ENCODE measurements around the gene SESTD1. TPM values are rescaled to one million over a fixed set of nuclear protein-coding genes. Genes with fewer than 3 reads are reported as not detected.

The SESTD1 gene
- total RNA-seq, 1 donor from 2014 or later: 49.2 TPM

- no peak overlapping the region for H3K27ac Mint-ChIP-seq
- DNase-seq (no peak), ATAC-seq (ENCODE audit: low read depth) (no peak)
- H3K4me3 Mint-ChIP-seq: no peak overlapping the region
- H3K4me1 Mint-ChIP-seq: peaks cover 8% of the 10 kb centered on the region
- ChIA-PET POLR2A (no interaction called here), CTCF (no interaction called here)
- no peak for TF ChIP-seq CTCF (IDR thresholded peaks at IDR 0.05)
- intact Hi-C loops (cut with micrococcal nuclease): no loop called here
- H3K27me3 Mint-ChIP-seq: no peaks in the 10 kb centered on the region
- H3K36me3 Mint-ChIP-seq (ENCODE audit: low read depth): peaks cover 2% of the 10 kb centered on the region
- peaks cover 19% of the 10 kb centered on the region for H3K9me3 Mint-ChIP-seq
These were observed 181.9 kb downstream of the SESTD1 start for GRCh38 chr2:179082697-179083096.

- peaks cover 25% of the 10 kb centered on the region for H3K9me3 Mint-ChIP-seq
- no peak overlapping the region for H3K27ac Mint-ChIP-seq
- no peak for TF ChIP-seq CTCF (IDR thresholded peaks at IDR 0.05)
- CTCF ChIA-PET: no interaction called here
- intact Hi-C loops (cut with micrococcal nuclease): no loop called here
- H3K4me3 Mint-ChIP-seq: no peak overlapping the region
- DNase-seq: no peak
- no peaks in the 10 kb centered on the region for H3K27me3 Mint-ChIP-seq
- POLR2A ChIA-PET: no interaction called here
- H3K36me3 Mint-ChIP-seq (ENCODE audit: low read depth): peaks cover 7% of the 10 kb centered on the region
- peaks cover 8% of the 10 kb centered on the region for H3K4me1 Mint-ChIP-seq
- no peak for ATAC-seq (ENCODE audit: low read depth)
These were observed 182.7 kb downstream of the SESTD1 start for GRCh38 chr2:179081954-179082353.

GRCh38 chr2:179072527-179072926 is 192.1 kb downstream of the SESTD1 start:
- H3K27ac Mint-ChIP-seq: no peak overlapping the region
- no peak for DNase-seq
- intact Hi-C loops (cut with micrococcal nuclease): no loop called here
- H3K4me1 Mint-ChIP-seq: peaks cover 2% of the 10 kb centered on the region
- ChIA-PET POLR2A (no interaction called here), CTCF (no interaction called here)
- no peak for ATAC-seq (ENCODE audit: low read depth)
- H3K9me3 Mint-ChIP-seq: peaks cover 14% of the 10 kb centered on the region
- H3K4me3 Mint-ChIP-seq: no peak overlapping the region
- H3K27me3 Mint-ChIP-seq: no peaks in the 10 kb centered on the region
- TF ChIP-seq CTCF (IDR thresholded peaks at IDR 0.05): no peak
- H3K36me3 Mint-ChIP-seq (ENCODE audit: low read depth): peaks cover 5% of the 10 kb centered on the region

- DNase-seq (no peak), ATAC-seq (ENCODE audit: low read depth) (no peak)
- ChIA-PET CTCF (interaction anchor here (0.6 kb wide), 1 partner anchor 68 kb away, joined by 3 read pairs; no protein-coding TSS in a partner anchor), POLR2A (no interaction called here)
- peaks cover 2% of the 10 kb centered on the region for H3K4me1 Mint-ChIP-seq
- H3K9me3 Mint-ChIP-seq: peaks cover 9% of the 10 kb centered on the region
- intact Hi-C loops (cut with micrococcal nuclease): no loop called here
- H3K27ac Mint-ChIP-seq: no peak overlapping the region
- no peak for TF ChIP-seq CTCF (IDR thresholded peaks at IDR 0.05)
- no peaks in the 10 kb centered on the region for H3K27me3 Mint-ChIP-seq
- H3K36me3 Mint-ChIP-seq (ENCODE audit: low read depth): no peaks in the 10 kb centered on the region
- H3K4me3 Mint-ChIP-seq: no peak overlapping the region
These were observed 192.7 kb downstream of the SESTD1 start for GRCh38 chr2:179071810-179072355.

GRCh38 chr2:179070895-179071294 is 193.7 kb downstream of the SESTD1 start:
- H3K9me3 Mint-ChIP-seq: peaks cover 6% of the 10 kb centered on the region
- DNase-seq (no peak), ATAC-seq (ENCODE audit: low read depth) (no peak)
- POLR2A ChIA-PET: no interaction called here
- intact Hi-C loops (cut with micrococcal nuclease): no loop called here
- TF ChIP-seq CTCF (IDR thresholded peaks at IDR 0.05): no peak
- no peak overlapping the region for H3K27ac Mint-ChIP-seq
- H3K4me3 Mint-ChIP-seq: no peak overlapping the region
- no peaks in the 10 kb centered on the region for H3K36me3 Mint-ChIP-seq (ENCODE audit: low read depth)
- CTCF ChIA-PET: no interaction called here
- H3K4me1 Mint-ChIP-seq: peaks cover 2% of the 10 kb centered on the region
- no peaks in the 10 kb centered on the region for H3K27me3 Mint-ChIP-seq

Measured in activated B cell treated with CpG ODN at 0.5 μM for 24 hours (primary cell).